ENCODE data around the gene HABP4. TPM values are rescaled to one million over a fixed set of nuclear protein-coding genes. Genes with fewer than 3 reads are reported as not detected.

HABP4 gene
- total RNA-seq, 1 donor = 12.4 TPM

GRCh38 chr9:96450613-96451528 lies 902 bp downstream of the HABP4 start:
- peaks cover 36% of the 10 kb centered on the region for H3K27me3 ChIP-seq (ENCODE audit: insufficient read depth, low read length)
- H3K4me1 ChIP-seq (ENCODE audit: insufficient read depth, low read length) = peaks cover 18% of the 10 kb centered on the region
- no peaks in the 10 kb centered on the region for H3K9me3 ChIP-seq (ENCODE audit: low read depth, low read length)
- H3K4me3 ChIP-seq (ENCODE audit: low read length) = peak overlapping the region; percentile 61

GRCh38 chr9:96453625-96454024 lies 3.7 kb downstream of the HABP4 start:
- Histone ChIP-seq H3K4me1 (ENCODE audit: insufficient read depth, low read length) (peaks cover 18% of the 10 kb centered on the region), H3K9me3 (ENCODE audit: low read depth, low read length) (no peaks in the 10 kb centered on the region), H3K4me3 (ENCODE audit: low read length) (no peak overlapping the region), H3K27me3 (ENCODE audit: insufficient read depth, low read length) (peaks cover 29% of the 10 kb centered on the region)

GRCh38 chr9:96457266-96457665 lies 7.3 kb downstream of the HABP4 start:
- Histone ChIP-seq H3K27me3 (ENCODE audit: insufficient read depth, low read length) (peaks cover 6% of the 10 kb centered on the region), H3K4me3 (ENCODE audit: low read length) (no peak overlapping the region), H3K9me3 (ENCODE audit: low read depth, low read length) (no peaks in the 10 kb centered on the region), H3K4me1 (ENCODE audit: insufficient read depth, low read length) (no peaks in the 10 kb centered on the region)

GRCh38 chr9:96458226-96458625 lies 8.3 kb downstream of the HABP4 start:
- no peak overlapping the region for H3K4me3 ChIP-seq (ENCODE audit: low read length)
- no peaks in the 10 kb centered on the region for H3K27me3 ChIP-seq (ENCODE audit: insufficient read depth, low read length)
- no peaks in the 10 kb centered on the region for H3K9me3 ChIP-seq (ENCODE audit: low read depth, low read length)
- H3K4me1 ChIP-seq (ENCODE audit: insufficient read depth, low read length) = no peaks in the 10 kb centered on the region

GRCh38 chr9:96459268-96460007 lies 9.5 kb downstream of the HABP4 start:
- Histone ChIP-seq H3K4me1 (ENCODE audit: insufficient read depth, low read length) (no peaks in the 10 kb centered on the region), H3K27me3 (ENCODE audit: insufficient read depth, low read length) (no peaks in the 10 kb centered on the region), H3K9me3 (ENCODE audit: low read depth, low read length) (no peaks in the 10 kb centered on the region), H3K4me3 (ENCODE audit: low read length) (no peak overlapping the region)

GRCh38 chr9:96460470-96460869 lies 10.5 kb downstream of the HABP4 start:
- no peaks in the 10 kb centered on the region for H3K4me1 ChIP-seq (ENCODE audit: insufficient read depth, low read length)
- no peaks in the 10 kb centered on the region for H3K9me3 ChIP-seq (ENCODE audit: low read depth, low read length)
- no peak overlapping the region for H3K4me3 ChIP-seq (ENCODE audit: low read length)
- no peaks in the 10 kb centered on the region for H3K27me3 ChIP-seq (ENCODE audit: insufficient read depth, low read length)

- Histone ChIP-seq H3K9me3 (ENCODE audit: low read depth, low read length) (no peaks in the 10 kb centered on the region), H3K4me1 (ENCODE audit: insufficient read depth, low read length) (no peaks in the 10 kb centered on the region), H3K4me3 (ENCODE audit: low read length) (no peak overlapping the region)
These were observed 10.9 kb downstream of the HABP4 start for GRCh38 chr9:96460882-96461281.

GRCh38 chr9:96461336-96461735 lies 11.4 kb downstream of the HABP4 start:
- H3K4me3 ChIP-seq (ENCODE audit: low read length) = no peak overlapping the region
- H3K4me1 ChIP-seq (ENCODE audit: insufficient read depth, low read length) = no peaks in the 10 kb centered on the region
- no peaks in the 10 kb centered on the region for H3K9me3 ChIP-seq (ENCODE audit: low read depth, low read length)
- H3K27me3 ChIP-seq (ENCODE audit: insufficient read depth, low read length) = no peaks in the 10 kb centered on the region

More at GRCh38 chr9:96460882-96461281, 10.9 kb downstream of the HABP4 start:
- H3K27me3 ChIP-seq (ENCODE audit: insufficient read depth, low read length) = no peaks in the 10 kb centered on the region

- Histone ChIP-seq H3K4me3 (ENCODE audit: low read length) (no peak overlapping the region), H3K27me3 (ENCODE audit: insufficient read depth, low read length) (no peaks in the 10 kb centered on the region)
These were observed 12.6 kb downstream of the HABP4 start for GRCh38 chr9:96462541-96462940.

GRCh38 chr9:96464426-96464825 lies 14.5 kb downstream of the HABP4 start:
- Histone ChIP-seq H3K4me1 (ENCODE audit: insufficient read depth, low read length) (no peaks in the 10 kb centered on the region), H3K27me3 (ENCODE audit: insufficient read depth, low read length) (no peaks in the 10 kb centered on the region), H3K4me3 (ENCODE audit: low read length) (no peak overlapping the region), H3K9me3 (ENCODE audit: low read depth, low read length) (no peaks in the 10 kb centered on the region)

More at GRCh38 chr9:96462541-96462940, 12.6 kb downstream of the HABP4 start:
- H3K4me1 ChIP-seq (ENCODE audit: insufficient read depth, low read length) = no peaks in the 10 kb centered on the region
- H3K9me3 ChIP-seq (ENCODE audit: low read depth, low read length) = no peaks in the 10 kb centered on the region

GRCh38 chr9:96467784-96468183 lies 17.8 kb downstream of the HABP4 start:
- H3K27me3 ChIP-seq (ENCODE audit: insufficient read depth, low read length) = no peaks in the 10 kb centered on the region
- H3K4me1 ChIP-seq (ENCODE audit: insufficient read depth, low read length) = no peaks in the 10 kb centered on the region
- H3K4me3 ChIP-seq (ENCODE audit: low read length) = no peak overlapping the region
- H3K9me3 ChIP-seq (ENCODE audit: low read depth, low read length) = no peaks in the 10 kb centered on the region

- H3K9me3 ChIP-seq (ENCODE audit: low read depth, low read length) = no peaks in the 10 kb centered on the region
These were observed 26.0 kb downstream of the HABP4 start for GRCh38 chr9:96476013-96476412.

GRCh38 chr9:96476591-96476990 lies 26.6 kb downstream of the HABP4 start:
- no peaks in the 10 kb centered on the region for H3K4me1 ChIP-seq (ENCODE audit: insufficient read depth, low read length)
- no peaks in the 10 kb centered on the region for H3K9me3 ChIP-seq (ENCODE audit: low read depth, low read length)
- H3K27me3 ChIP-seq (ENCODE audit: insufficient read depth, low read length) = no peaks in the 10 kb centered on the region
- no peak overlapping the region for H3K4me3 ChIP-seq (ENCODE audit: low read length)

More at GRCh38 chr9:96476013-96476412, 26.0 kb downstream of the HABP4 start:
- no peaks in the 10 kb centered on the region for H3K27me3 ChIP-seq (ENCODE audit: insufficient read depth, low read length)
- H3K4me1 ChIP-seq (ENCODE audit: insufficient read depth, low read length) = no peaks in the 10 kb centered on the region
- H3K4me3 ChIP-seq (ENCODE audit: low read length) = no peak overlapping the region

- Histone ChIP-seq H3K4me3 (ENCODE audit: low read length) (no peak overlapping the region), H3K27me3 (ENCODE audit: insufficient read depth, low read length) (no peaks in the 10 kb centered on the region), H3K4me1 (ENCODE audit: insufficient read depth, low read length) (no peaks in the 10 kb centered on the region), H3K9me3 (ENCODE audit: low read depth, low read length) (no peaks in the 10 kb centered on the region)
These were observed 28.9 kb downstream of the HABP4 start for GRCh38 chr9:96478829-96479371.

GRCh38 chr9:96480736-96481135 lies 30.8 kb downstream of the HABP4 start:
- Histone ChIP-seq H3K27me3 (ENCODE audit: insufficient read depth, low read length) (no peaks in the 10 kb centered on the region), H3K4me1 (ENCODE audit: insufficient read depth, low read length) (no peaks in the 10 kb centered on the region), H3K9me3 (ENCODE audit: low read depth, low read length) (no peaks in the 10 kb centered on the region), H3K4me3 (ENCODE audit: low read length) (no peak overlapping the region)

Measured in mononuclear cell (primary cell).